OCI-M2 (cell line): Measurements from ENCODE around the gene VSTM4.

Experiments
- DNase-seq: peaks from one replicate; lab custom pipeline; 2025; ENCODE audit not compliant: unreplicated experiment; lab: John Stamatoyannopoulos, UW

Gene VSTM4

GRCh38 chr10:49115015-49115795 is at the start of gene VSTM4:
VSTM4 (minus strand) TSS chr10:49115522; CDS start chr10:49115485, 37 bp downstream.
- no peak for DNase-seq

GRCh38 chr10:49164559-49165188 is 49.4 kb upstream of the VSTM4 start:
- no peak for DNase-seq

GRCh38 chr10:49163741-49164140 is 48.4 kb upstream of the VSTM4 start:
- DNase-seq = no peak

- DNase-seq = no peak
Measured at GRCh38 chr10:49162761-49163310, 47.5 kb upstream of the VSTM4 start.

- DNase-seq = no peak
Measured at GRCh38 chr10:49162063-49162462, 46.7 kb upstream of the VSTM4 start.

GRCh38 chr10:49161411-49161997 is 46.2 kb upstream of the VSTM4 start:
- no peak for DNase-seq

- DNase-seq = no peak
Measured at GRCh38 chr10:49160814-49161213, 45.5 kb upstream of the VSTM4 start.

GRCh38 chr10:49160110-49160509 is 44.8 kb upstream of the VSTM4 start:
- DNase-seq = no peak

GRCh38 chr10:49158915-49159314 is 43.6 kb upstream of the VSTM4 start:
- DNase-seq = no peak

- no peak for DNase-seq
Measured at GRCh38 chr10:49158404-49158803, 43.1 kb upstream of the VSTM4 start.

- no peak for DNase-seq
Measured at GRCh38 chr10:49157229-49157628, 41.9 kb upstream of the VSTM4 start.

- no peak for DNase-seq
Measured at GRCh38 chr10:49154641-49155040, 39.3 kb upstream of the VSTM4 start.

- no peak for DNase-seq
Measured at GRCh38 chr10:49153971-49154370, 38.6 kb upstream of the VSTM4 start.

GRCh38 chr10:49153115-49153514 is 37.8 kb upstream of the VSTM4 start:
- DNase-seq = no peak

- DNase-seq = no peak
Measured at GRCh38 chr10:49152663-49153062, 37.3 kb upstream of the VSTM4 start.

GRCh38 chr10:49152037-49152436 is 36.7 kb upstream of the VSTM4 start:
- no peak for DNase-seq

GRCh38 chr10:49151481-49151880 is 36.2 kb upstream of the VSTM4 start:
- DNase-seq = no peak

- DNase-seq = no peak
Measured at GRCh38 chr10:49151025-49151445, 35.7 kb upstream of the VSTM4 start.

GRCh38 chr10:49150426-49150825 is 35.1 kb upstream of the VSTM4 start:
- no peak for DNase-seq

GRCh38 chr10:49149881-49150280 is 34.6 kb upstream of the VSTM4 start:
- no peak for DNase-seq

GRCh38 chr10:49144058-49144720 is 28.9 kb upstream of the VSTM4 start:
- no peak for DNase-seq
